Upper lobe of right lung (tissue), 1 donor: ENCODE data around the gene RAB20. TPM values are rescaled to one million over a fixed set of nuclear protein-coding genes. Genes with fewer than 3 reads are reported as not detected.
"Not testable (repeated sequence)": the region's sequence is repeated elsewhere in the genome, so short reads cannot be mapped to it uniquely, and the experiment has no call there.

Source experiments
- ATAC-seq: fragments of 200-7000 bp; cut with Tn5 transposase; one replicate; pipeline ENCODE4 v1.9.1; 2020; ENCODE audit warnings: mild to moderate bottlenecking, moderate library complexity
- DNase-seq: peaks from one replicate; pipeline ENCODE4 v3.0.0-alpha.2; 2020
- H3K27ac ChIP-seq: fragments of 200-600 bp; one replicate; pipeline ENCODE4 v1.8.0; 2022
- H3K27me3 ChIP-seq: fragments of 200-600 bp; one replicate; pipeline ENCODE4 v1.8.0; 2022; ENCODE audit warnings: mild to moderate bottlenecking
- H3K36me3 ChIP-seq: fragments of 200-600 bp; one replicate; pipeline ENCODE4 v1.8.0; 2022
- H3K4me1 ChIP-seq: fragments of 200-600 bp; one replicate; pipeline ENCODE4 v1.8.0; 2022
- H3K4me3 ChIP-seq: fragments of 200-600 bp; one replicate; pipeline ENCODE4 v1.8.0; 2022; ENCODE audit warnings: mild to moderate bottlenecking
- H3K9me3 ChIP-seq: fragments of 200-600 bp; one replicate; pipeline ENCODE4 v1.8.0; 2022
- intact Hi-C: fragments of 100-400 bp; cut with DNase I; formaldehyde crosslinking; loops from one replicate; pipeline ENCODE4 v1.11.0; 2022
- total RNA-seq: library from RNA; stranded (reverse); fragmentation: NEBNext Ultra II Directional; extraction: Animal tissue kit (Norgen Biotek cat#: 25700); gene quantifications from one replicate; pipeline ENCODE4 v1.2.1, GENCODE V29; 2021
- TF ChIP-seq, protein P1 (sequence below): fragments of 200-600 bp; IDR thresholded peaks from one replicate; pipeline ENCODE4 v1.8.0; 2022; ENCODE audit warnings: antibody characterized with exemption
- donor health status: DM: no; HTN: yes; CAD: no; lungs with severe emphysema.

The RAB20 gene
- total RNA-seq, 1 donor from 2014 or later: 52.4 TPM

DNA sequence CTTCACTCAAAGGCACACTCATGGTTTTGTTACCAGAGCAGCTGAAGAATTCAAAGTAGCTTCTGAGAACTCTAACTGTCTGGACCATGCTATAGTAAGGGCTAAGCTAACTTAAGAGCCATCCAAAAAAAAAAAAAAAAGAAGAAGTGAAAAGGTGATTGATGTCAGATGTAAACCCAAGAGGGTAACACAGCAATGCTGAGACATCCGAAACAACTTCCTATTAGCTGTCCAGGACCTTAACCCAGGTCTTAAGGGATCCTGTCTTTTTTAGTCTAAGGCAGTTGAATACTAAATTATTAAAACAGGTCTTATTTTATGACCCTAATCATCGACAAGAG lies 11.2 kb upstream of the RAB20 start:
- intact Hi-C loops: no loop called here
- TF ChIP-seq, protein P1, sequence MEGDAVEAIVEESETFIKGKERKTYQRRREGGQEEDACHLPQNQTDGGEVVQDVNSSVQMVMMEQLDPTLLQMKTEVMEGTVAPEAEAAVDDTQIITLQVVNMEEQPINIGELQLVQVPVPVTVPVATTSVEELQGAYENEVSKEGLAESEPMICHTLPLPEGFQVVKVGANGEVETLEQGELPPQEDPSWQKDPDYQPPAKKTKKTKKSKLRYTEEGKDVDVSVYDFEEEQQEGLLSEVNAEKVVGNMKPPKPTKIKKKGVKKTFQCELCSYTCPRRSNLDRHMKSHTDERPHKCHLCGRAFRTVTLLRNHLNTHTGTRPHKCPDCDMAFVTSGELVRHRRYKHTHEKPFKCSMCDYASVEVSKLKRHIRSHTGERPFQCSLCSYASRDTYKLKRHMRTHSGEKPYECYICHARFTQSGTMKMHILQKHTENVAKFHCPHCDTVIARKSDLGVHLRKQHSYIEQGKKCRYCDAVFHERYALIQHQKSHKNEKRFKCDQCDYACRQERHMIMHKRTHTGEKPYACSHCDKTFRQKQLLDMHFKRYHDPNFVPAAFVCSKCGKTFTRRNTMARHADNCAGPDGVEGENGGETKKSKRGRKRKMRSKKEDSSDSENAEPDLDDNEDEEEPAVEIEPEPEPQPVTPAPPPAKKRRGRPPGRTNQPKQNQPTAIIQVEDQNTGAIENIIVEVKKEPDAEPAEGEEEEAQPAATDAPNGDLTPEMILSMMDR: no peak

DNA sequence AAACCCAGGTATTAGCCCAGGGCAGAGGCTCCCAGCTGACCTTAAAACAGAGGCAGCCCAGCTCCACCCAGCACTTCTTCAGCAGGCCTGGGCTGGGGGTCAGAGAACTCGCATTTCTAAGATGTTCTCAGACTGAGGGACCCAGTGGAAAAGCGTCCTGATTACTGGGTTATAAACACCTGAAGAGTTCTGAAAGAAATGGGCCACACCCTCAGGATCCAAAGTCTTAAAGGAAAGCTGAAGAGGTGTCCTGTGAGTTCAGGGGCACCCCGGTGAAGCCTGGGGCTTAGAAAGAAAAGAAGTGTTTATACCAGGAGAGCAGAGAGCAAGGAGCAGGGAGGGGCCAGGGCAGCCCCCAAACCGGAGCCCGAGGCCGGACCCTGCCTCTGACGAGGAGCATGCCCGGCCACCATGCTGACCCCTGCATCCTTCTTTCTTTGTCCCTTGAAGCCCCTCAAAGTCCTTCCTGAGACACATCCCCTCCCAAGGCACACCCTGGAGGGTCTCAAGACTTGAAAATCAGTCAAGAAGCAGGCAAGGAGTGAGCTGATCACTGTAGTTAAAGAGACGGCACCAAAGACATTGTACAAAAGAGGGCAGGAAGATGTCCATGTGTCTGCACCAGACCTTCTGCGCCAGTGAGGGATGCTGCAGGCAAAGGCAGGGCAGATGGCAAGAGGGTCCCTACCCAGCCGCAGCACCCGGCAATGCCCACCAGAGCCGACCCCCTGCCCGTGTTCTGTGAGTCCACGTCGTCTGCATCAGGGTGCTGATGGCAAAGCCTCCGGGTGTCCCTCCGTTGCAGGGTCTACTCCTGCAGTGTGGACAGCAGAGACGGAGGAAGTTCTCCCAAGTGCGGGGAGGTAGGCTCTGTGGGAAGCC lies 10.6 kb upstream of the RAB20 start:
- no peaks in the 10 kb centered on the region for H3K36me3 ChIP-seq
- ATAC-seq (no peak), DNase-seq (peak; percentile 40)
- H3K27me3 ChIP-seq: peaks cover 7% of the 10 kb centered on the region
- no peak overlapping the region for H3K27ac ChIP-seq
- TF ChIP-seq, protein P1: no peak
- peaks cover 5% of the 10 kb centered on the region for H3K4me1 ChIP-seq
- H3K9me3 ChIP-seq: no peaks in the 10 kb centered on the region
- H3K4me3 ChIP-seq: no peak overlapping the region
- intact Hi-C loops: no loop called here

More for the DNA sequence above, 11.2 kb upstream of the RAB20 start:
- ATAC-seq (no peak), DNase-seq (no peak)
- Histone ChIP-seq H3K27ac (no peak overlapping the region), H3K4me3 (no peak overlapping the region), H3K36me3 (no peaks in the 10 kb centered on the region), H3K9me3 (no peaks in the 10 kb centered on the region), H3K27me3 (peaks cover 7% of the 10 kb centered on the region), H3K4me1 (peaks cover 5% of the 10 kb centered on the region)

DNA sequence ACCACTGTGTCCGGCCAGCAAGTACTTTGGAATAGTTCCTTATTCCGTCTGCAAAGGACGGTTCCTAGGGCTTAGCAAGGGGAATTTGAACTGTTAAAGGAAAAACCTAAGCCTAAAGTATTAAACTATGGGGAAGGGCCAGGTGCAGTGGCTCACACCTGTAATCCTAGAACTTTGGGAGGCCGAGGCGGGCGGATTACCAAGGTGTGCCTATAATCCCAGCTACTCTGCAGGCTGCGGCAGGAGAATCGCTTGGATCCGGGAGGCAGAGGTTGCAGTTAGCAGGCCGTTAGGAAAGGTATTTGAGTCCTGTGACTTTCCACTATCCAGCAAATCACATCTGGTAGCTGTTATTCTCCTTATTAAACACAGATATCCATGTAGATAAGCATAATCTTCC lies 9.4 kb upstream of the RAB20 start:
- Histone ChIP-seq H3K4me3 (no peak overlapping the region), H3K9me3 (no peaks in the 10 kb centered on the region), H3K27ac (no peak overlapping the region), H3K27me3 (peaks cover 7% of the 10 kb centered on the region), H3K4me1 (peaks cover 5% of the 10 kb centered on the region), H3K36me3 (no peaks in the 10 kb centered on the region)
- DNase-seq: peak; percentile 42
- intact Hi-C loops: no loop called here
- ATAC-seq: no peak
- TF ChIP-seq, protein P1: no peak

DNA sequence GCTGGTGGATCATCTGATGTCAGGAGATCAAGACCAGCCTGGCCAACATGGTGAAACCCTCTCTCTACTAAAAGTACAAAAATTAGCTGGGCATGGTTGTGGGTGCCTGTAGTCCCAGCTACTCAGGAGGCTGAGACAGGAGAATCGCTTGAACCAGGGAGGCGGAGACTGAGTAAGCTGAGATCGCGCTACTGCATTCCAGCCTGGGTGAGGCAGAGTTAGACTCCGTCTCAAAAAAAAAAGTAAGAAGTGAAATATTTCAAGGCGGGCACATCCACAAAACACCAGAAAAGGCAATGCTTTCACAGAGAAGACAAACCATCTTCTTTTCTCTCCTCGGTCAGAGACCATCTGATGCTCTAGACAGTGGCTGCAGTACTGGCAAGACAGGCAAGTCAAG lies 8.4 kb upstream of the RAB20 start:
- H3K4me1 ChIP-seq, ATAC-seq, H3K27ac ChIP-seq, H3K36me3 ChIP-seq, DNase-seq, H3K27me3 ChIP-seq, H3K4me3 ChIP-seq, intact Hi-C loops, H3K9me3 ChIP-seq: not testable (repeated sequence)

DNA sequence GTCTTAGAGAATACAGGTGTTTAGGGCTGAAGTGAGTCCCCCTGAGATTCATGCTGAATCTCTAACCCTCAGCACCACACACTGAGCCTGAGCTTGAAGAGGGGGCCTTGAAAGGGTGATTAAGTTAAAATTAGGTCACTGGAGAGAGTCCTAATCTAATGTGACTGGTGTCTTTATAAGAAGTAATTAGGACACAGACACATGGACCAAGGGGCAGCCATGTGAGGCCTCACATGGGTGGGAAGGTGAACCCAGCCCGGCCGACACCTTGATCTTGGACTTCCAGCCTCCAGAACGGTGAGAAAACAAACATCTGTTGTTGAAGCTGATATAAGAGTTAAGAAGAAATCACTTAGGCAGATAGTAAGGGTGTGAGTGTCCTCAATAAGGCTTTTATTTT lies 7.1 kb upstream of the RAB20 start:
- intact Hi-C loops: no loop called here
- Histone ChIP-seq H3K4me1 (no peaks in the 10 kb centered on the region), H3K4me3 (no peak overlapping the region), H3K27ac (no peak overlapping the region), H3K27me3 (peaks cover 7% of the 10 kb centered on the region), H3K9me3 (no peaks in the 10 kb centered on the region), H3K36me3 (no peaks in the 10 kb centered on the region)
- DNase-seq (peak; percentile 6), ATAC-seq (no peak)
- TF ChIP-seq, protein P1: no peak

DNA sequence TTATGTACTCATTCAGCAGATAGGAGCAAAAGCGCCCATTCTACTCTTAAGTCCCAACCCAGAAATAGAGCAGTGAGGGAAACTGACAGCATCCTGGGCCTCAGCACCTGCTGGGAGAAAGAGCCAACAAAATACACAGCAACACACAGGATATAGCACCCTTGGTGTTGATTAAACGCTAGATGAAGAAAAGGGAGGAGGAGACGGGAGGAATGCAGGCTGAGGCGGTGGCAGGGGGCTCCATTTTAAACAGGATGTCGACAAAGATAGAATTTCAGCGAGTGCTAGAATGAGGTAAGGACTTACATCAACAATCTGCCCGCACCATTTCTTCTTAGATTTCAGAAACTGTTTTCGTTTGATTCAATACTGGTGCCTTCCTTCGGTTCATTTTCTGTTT lies 4.6 kb upstream of the RAB20 start:
- no peak overlapping the region for H3K27ac ChIP-seq
- H3K9me3 ChIP-seq: no peaks in the 10 kb centered on the region
- H3K4me1 ChIP-seq: peaks cover 9% of the 10 kb centered on the region
- H3K36me3 ChIP-seq: no peaks in the 10 kb centered on the region
- H3K4me3 ChIP-seq: no peak overlapping the region
- TF ChIP-seq, protein P1: no peak
- H3K27me3 ChIP-seq: no peaks in the 10 kb centered on the region
- ATAC-seq: no peak
- intact Hi-C loops: no loop called here
- no peak for DNase-seq
